Measurements from ENCODE around the gene TSPAN8.

Gene TSPAN8

DNA sequence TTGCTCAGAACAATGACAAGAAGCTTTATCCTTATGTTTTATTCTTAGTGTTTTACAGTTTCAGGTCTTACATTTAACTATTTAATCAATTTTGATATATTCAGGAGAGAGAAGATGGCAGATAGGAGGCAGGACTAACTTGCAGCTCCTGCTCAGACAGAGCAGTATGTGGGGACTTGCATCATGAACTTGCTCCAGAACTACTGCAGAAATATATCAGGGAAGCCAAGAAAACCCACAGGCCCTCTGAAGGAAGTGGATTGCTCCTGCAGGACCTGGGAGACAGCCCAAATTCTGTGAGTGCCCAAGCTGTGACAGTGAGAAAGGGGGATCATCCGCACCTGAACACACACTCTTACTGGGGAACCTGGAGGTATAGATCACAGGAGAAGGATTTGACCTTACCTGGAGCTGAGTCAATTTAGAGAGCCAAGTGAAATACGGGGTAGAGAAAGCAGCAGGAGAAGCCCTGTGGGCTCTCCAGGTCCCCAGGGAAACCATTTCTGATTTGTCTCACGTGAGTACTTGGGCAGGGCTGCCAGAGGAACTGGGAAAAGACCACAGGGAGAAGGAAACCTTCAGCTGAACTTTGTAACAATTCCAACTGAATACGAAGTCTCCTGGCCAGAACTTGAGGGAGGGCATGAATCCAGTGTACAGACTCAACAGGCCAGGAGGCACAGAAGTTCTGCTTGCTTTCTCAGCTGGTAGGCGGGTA is 28.9 kb upstream of the TSPAN8 start:
- Histone ChIP-seq H3K4me3 (ENCODE audit: insufficient read depth, low read depth, low read length, poor library complexity, severe bottlenecking) (no peak overlapping the region), H3K27ac (ENCODE audit: insufficient read depth, low read length, poor library complexity, severe bottlenecking) (no peak overlapping the region), H3K36me3 (ENCODE audit: control insufficient read depth, insufficient read depth, low read length) (no peaks in the 10 kb centered on the region), H3K4me1 (ENCODE audit: control insufficient read depth, insufficient read depth, low read length, poor library complexity, severe bottlenecking) (no peaks in the 10 kb centered on the region), H3K27me3 (replicated peaks; ENCODE audit: control insufficient read depth, insufficient read depth, low read length, poor library complexity, severe bottlenecking) (no peaks in the 10 kb centered on the region), H3K9me3 (ENCODE audit: control insufficient read depth, low read length) (no peaks in the 10 kb centered on the region)
- DNase-seq, result no peak

GRCh38 chr12:71183846-71184245 is 26.0 kb upstream of the TSPAN8 start:
- no peaks in the 10 kb centered on the region for H3K36me3 ChIP-seq (ENCODE audit: control insufficient read depth, insufficient read depth, low read length)
- no peaks in the 10 kb centered on the region for H3K9me3 ChIP-seq (ENCODE audit: control insufficient read depth, low read length)
- no peak overlapping the region for H3K4me3 ChIP-seq (ENCODE audit: insufficient read depth, low read depth, low read length, poor library complexity, severe bottlenecking)
- H3K4me1 ChIP-seq (ENCODE audit: control insufficient read depth, insufficient read depth, low read length, poor library complexity, severe bottlenecking), result no peaks in the 10 kb centered on the region
- H3K27ac ChIP-seq (ENCODE audit: insufficient read depth, low read length, poor library complexity, severe bottlenecking), result no peak overlapping the region
- H3K27me3 ChIP-seq (replicated peaks; ENCODE audit: control insufficient read depth, insufficient read depth, low read length, poor library complexity, severe bottlenecking), result no peaks in the 10 kb centered on the region
- DNase-seq, result no peak

DNA sequence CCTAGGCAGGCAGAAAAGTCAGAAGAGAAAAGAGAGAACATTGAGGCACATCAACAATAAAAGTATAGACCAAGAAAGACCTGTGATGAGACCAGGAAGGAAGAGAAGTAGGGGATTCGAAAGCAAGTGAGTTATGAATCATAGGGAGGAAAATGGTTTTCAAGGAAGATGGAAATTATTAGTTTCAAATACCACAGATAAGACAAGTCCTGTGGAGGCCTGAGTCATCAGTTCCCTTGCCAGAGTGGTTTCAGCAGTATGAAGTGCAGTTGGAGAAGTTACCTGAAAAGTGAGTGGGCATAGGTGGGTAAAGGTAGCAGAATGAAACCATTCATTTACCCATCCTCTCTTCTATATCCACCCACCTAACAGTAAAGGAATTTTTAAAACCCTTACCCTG is 25.2 kb upstream of the TSPAN8 start:
- Histone ChIP-seq H3K4me3 (ENCODE audit: insufficient read depth, low read depth, low read length, poor library complexity, severe bottlenecking) (no peak overlapping the region), H3K4me1 (ENCODE audit: control insufficient read depth, insufficient read depth, low read length, poor library complexity, severe bottlenecking) (no peaks in the 10 kb centered on the region), H3K36me3 (ENCODE audit: control insufficient read depth, insufficient read depth, low read length) (no peaks in the 10 kb centered on the region), H3K9me3 (ENCODE audit: control insufficient read depth, low read length) (no peaks in the 10 kb centered on the region), H3K27me3 (replicated peaks; ENCODE audit: control insufficient read depth, insufficient read depth, low read length, poor library complexity, severe bottlenecking) (no peaks in the 10 kb centered on the region), H3K27ac (ENCODE audit: insufficient read depth, low read length, poor library complexity, severe bottlenecking) (no peak overlapping the region)
- no peak for DNase-seq

- H3K4me1 ChIP-seq (ENCODE audit: control insufficient read depth, insufficient read depth, low read length, poor library complexity, severe bottlenecking), result no peaks in the 10 kb centered on the region
- DNase-seq, result no peak
- H3K36me3 ChIP-seq (ENCODE audit: control insufficient read depth, insufficient read depth, low read length), result no peaks in the 10 kb centered on the region
- no peak overlapping the region for H3K4me3 ChIP-seq (ENCODE audit: insufficient read depth, low read depth, low read length, poor library complexity, severe bottlenecking)
- no peaks in the 10 kb centered on the region for H3K9me3 ChIP-seq (ENCODE audit: control insufficient read depth, low read length)
- H3K27me3 ChIP-seq (replicated peaks; ENCODE audit: control insufficient read depth, insufficient read depth, low read length, poor library complexity, severe bottlenecking), result no peaks in the 10 kb centered on the region
- H3K27ac ChIP-seq (ENCODE audit: insufficient read depth, low read length, poor library complexity, severe bottlenecking), result no peak overlapping the region
Observed at GRCh38 chr12:71178162-71178561, 20.4 kb upstream of the TSPAN8 start.

GRCh38 chr12:71174825-71175224 is 17.0 kb upstream of the TSPAN8 start:
- DNase-seq, result no peak
- H3K27ac ChIP-seq (ENCODE audit: insufficient read depth, low read length, poor library complexity, severe bottlenecking), result no peak overlapping the region
- H3K4me1 ChIP-seq (ENCODE audit: control insufficient read depth, insufficient read depth, low read length, poor library complexity, severe bottlenecking), result no peaks in the 10 kb centered on the region
- no peak overlapping the region for H3K4me3 ChIP-seq (ENCODE audit: insufficient read depth, low read depth, low read length, poor library complexity, severe bottlenecking)
- no peaks in the 10 kb centered on the region for H3K36me3 ChIP-seq (ENCODE audit: control insufficient read depth, insufficient read depth, low read length)
- no peaks in the 10 kb centered on the region for H3K9me3 ChIP-seq (ENCODE audit: control insufficient read depth, low read length)
- H3K27me3 ChIP-seq (replicated peaks; ENCODE audit: control insufficient read depth, insufficient read depth, low read length, poor library complexity, severe bottlenecking), result no peaks in the 10 kb centered on the region

DNA sequence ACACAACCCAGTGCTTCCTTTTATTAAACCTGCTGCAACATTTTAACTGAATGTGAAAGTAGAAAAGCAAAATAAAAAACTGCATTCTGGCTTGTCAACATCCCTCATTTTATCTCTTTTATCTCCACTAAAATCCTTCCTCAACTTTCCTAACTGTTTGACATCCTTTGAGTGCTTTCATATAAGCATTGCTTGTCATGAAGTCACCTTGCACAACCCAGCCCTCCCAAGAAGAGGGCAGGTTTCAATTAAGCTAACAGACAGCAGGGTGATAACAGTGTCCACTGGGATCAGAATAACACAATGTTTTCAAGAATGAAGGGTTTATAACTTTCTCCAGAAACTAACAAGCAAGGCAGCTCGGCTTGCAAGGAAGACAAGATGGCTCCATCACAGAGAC is 16.3 kb upstream of the TSPAN8 start:
- Histone ChIP-seq H3K9me3 (ENCODE audit: control insufficient read depth, low read length) (no peaks in the 10 kb centered on the region), H3K27ac (ENCODE audit: insufficient read depth, low read length, poor library complexity, severe bottlenecking) (no peak overlapping the region), H3K4me3 (ENCODE audit: insufficient read depth, low read depth, low read length, poor library complexity, severe bottlenecking) (no peak overlapping the region), H3K4me1 (ENCODE audit: control insufficient read depth, insufficient read depth, low read length, poor library complexity, severe bottlenecking) (no peaks in the 10 kb centered on the region), H3K27me3 (replicated peaks; ENCODE audit: control insufficient read depth, insufficient read depth, low read length, poor library complexity, severe bottlenecking) (no peaks in the 10 kb centered on the region), H3K36me3 (ENCODE audit: control insufficient read depth, insufficient read depth, low read length) (no peaks in the 10 kb centered on the region)
- no peak for DNase-seq

- no peak overlapping the region for H3K4me3 ChIP-seq (ENCODE audit: insufficient read depth, low read depth, low read length, poor library complexity, severe bottlenecking)
- H3K9me3 ChIP-seq (ENCODE audit: control insufficient read depth, low read length), result no peaks in the 10 kb centered on the region
Observed at GRCh38 chr12:71170456-71170855, 12.7 kb upstream of the TSPAN8 start.

DNA sequence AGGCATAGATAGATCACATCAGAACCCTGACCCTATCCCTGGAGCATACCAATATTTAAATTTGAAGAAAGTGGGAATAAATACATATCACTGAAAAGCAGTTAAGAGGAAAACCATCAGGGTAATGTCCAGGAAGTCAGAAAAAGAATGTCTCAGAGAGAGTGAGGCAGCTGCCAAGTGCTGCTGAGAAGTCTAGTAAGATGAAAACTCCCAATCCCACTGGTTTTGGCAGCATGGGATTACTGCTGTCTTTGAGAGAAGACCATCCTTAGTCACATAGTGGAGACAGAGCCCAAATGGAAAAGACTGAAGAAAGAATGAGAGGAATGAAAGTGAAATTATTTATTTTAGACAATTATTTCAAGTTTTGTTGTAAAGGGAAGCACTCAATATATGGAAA is 11.5 kb upstream of the TSPAN8 start:
- no peaks in the 10 kb centered on the region for H3K9me3 ChIP-seq (ENCODE audit: control insufficient read depth, low read length)
- H3K36me3 ChIP-seq (ENCODE audit: control insufficient read depth, insufficient read depth, low read length), result no peaks in the 10 kb centered on the region
- DNase-seq, result no peak
- H3K4me1 ChIP-seq (ENCODE audit: control insufficient read depth, insufficient read depth, low read length, poor library complexity, severe bottlenecking), result no peaks in the 10 kb centered on the region
- H3K27ac ChIP-seq (ENCODE audit: insufficient read depth, low read length, poor library complexity, severe bottlenecking), result no peak overlapping the region
- H3K4me3 ChIP-seq (ENCODE audit: insufficient read depth, low read depth, low read length, poor library complexity, severe bottlenecking), result no peak overlapping the region
- H3K27me3 ChIP-seq (replicated peaks; ENCODE audit: control insufficient read depth, insufficient read depth, low read length, poor library complexity, severe bottlenecking), result no peaks in the 10 kb centered on the region

More at GRCh38 chr12:71170456-71170855, 12.7 kb upstream of the TSPAN8 start:
- DNase-seq, result no peak
- Histone ChIP-seq H3K27ac (ENCODE audit: insufficient read depth, low read length, poor library complexity, severe bottlenecking) (no peak overlapping the region), H3K27me3 (replicated peaks; ENCODE audit: control insufficient read depth, insufficient read depth, low read length, poor library complexity, severe bottlenecking) (no peaks in the 10 kb centered on the region), H3K36me3 (ENCODE audit: control insufficient read depth, insufficient read depth, low read length) (no peaks in the 10 kb centered on the region), H3K4me1 (ENCODE audit: control insufficient read depth, insufficient read depth, low read length, poor library complexity, severe bottlenecking) (no peaks in the 10 kb centered on the region)

DNA sequence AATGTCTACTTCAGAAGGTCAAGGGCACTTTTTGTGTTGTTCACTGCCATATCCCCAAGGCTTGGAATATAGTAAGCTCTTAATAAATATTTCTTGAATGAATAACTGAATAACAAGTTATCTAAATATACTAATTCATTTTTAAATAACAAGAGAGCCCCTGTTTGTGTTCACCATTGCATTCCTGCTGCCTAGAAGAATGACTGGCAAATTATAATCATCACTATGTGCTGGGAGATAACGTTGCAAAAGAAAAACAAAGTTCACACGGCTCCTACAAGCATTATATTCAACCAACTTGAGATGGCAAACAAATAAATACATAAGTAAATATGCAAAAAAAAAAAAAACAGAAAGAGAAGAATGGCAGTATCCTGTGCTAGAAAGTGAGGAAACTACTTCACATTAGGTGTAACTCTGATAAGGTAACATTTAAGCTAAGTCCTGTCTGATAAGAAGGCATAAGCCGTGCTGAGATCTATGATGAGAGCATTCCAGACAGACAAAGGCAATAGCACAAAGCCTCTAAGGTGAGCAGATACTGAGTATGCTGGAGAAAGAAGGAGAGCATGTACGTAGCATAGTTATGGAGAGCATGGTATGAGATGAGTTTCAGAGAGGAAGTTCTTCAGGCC is 9.2 kb upstream of the TSPAN8 start:
- no peaks in the 10 kb centered on the region for H3K27me3 ChIP-seq (replicated peaks; ENCODE audit: control insufficient read depth, insufficient read depth, low read length, poor library complexity, severe bottlenecking)
- no peaks in the 10 kb centered on the region for H3K4me1 ChIP-seq (ENCODE audit: control insufficient read depth, insufficient read depth, low read length, poor library complexity, severe bottlenecking)
- H3K27ac ChIP-seq (ENCODE audit: insufficient read depth, low read length, poor library complexity, severe bottlenecking), result no peak overlapping the region
- no peak for DNase-seq
- no peak overlapping the region for H3K4me3 ChIP-seq (ENCODE audit: insufficient read depth, low read depth, low read length, poor library complexity, severe bottlenecking)
- H3K36me3 ChIP-seq (ENCODE audit: control insufficient read depth, insufficient read depth, low read length), result no peaks in the 10 kb centered on the region
- no peaks in the 10 kb centered on the region for H3K9me3 ChIP-seq (ENCODE audit: control insufficient read depth, low read length)

GRCh38 chr12:71166280-71166679 is 8.5 kb upstream of the TSPAN8 start:
- Histone ChIP-seq H3K27ac (ENCODE audit: insufficient read depth, low read length, poor library complexity, severe bottlenecking) (no peak overlapping the region), H3K4me1 (ENCODE audit: control insufficient read depth, insufficient read depth, low read length, poor library complexity, severe bottlenecking) (no peaks in the 10 kb centered on the region), H3K27me3 (replicated peaks; ENCODE audit: control insufficient read depth, insufficient read depth, low read length, poor library complexity, severe bottlenecking) (no peaks in the 10 kb centered on the region), H3K9me3 (ENCODE audit: control insufficient read depth, low read length) (no peaks in the 10 kb centered on the region), H3K36me3 (ENCODE audit: control insufficient read depth, insufficient read depth, low read length) (no peaks in the 10 kb centered on the region), H3K4me3 (ENCODE audit: insufficient read depth, low read depth, low read length, poor library complexity, severe bottlenecking) (no peak overlapping the region)
- no peak for DNase-seq
